Nephron progenitor cell (in vitro differentiated cells): ENCODE measurements around the gene FOXP4.

Experiments
- DNase-seq: peaks from one replicate; pipeline ENCODE4 v3.0.0; 2021
- H3K27ac Mint-ChIP-seq: 2 replicates; pipeline ENCODE4 v1.8.0; 2021; ENCODE audit warnings: mild to moderate bottlenecking, moderate library complexity, mixed read lengths
- H3K27me3 Mint-ChIP-seq: 2 replicates; pipeline ENCODE4 v1.8.0; 2021; ENCODE audit warnings: mild to moderate bottlenecking, low read depth, mixed read lengths; ENCODE audit not compliant: poor library complexity
- H3K36me3 Mint-ChIP-seq: 2 replicates; pipeline ENCODE4 v1.8.0; 2021; ENCODE audit warnings: low read depth, mixed read lengths
- H3K4me1 Mint-ChIP-seq: 2 replicates; pipeline ENCODE4 v1.8.0; 2021; ENCODE audit warnings: mixed read lengths
- H3K4me3 Mint-ChIP-seq: 2 replicates; pipeline ENCODE4 v1.8.0; 2021; ENCODE audit warnings: mild to moderate bottlenecking, moderate library complexity, mixed read lengths
- H3K9me3 Mint-ChIP-seq: 2 replicates; pipeline ENCODE4 v1.8.0; 2021; ENCODE audit warnings: mild to moderate bottlenecking, moderate library complexity, mixed read lengths
- TF ChIP-seq, protein P1 (sequence below): fragments of 200-600 bp; sonication (generic); IDR thresholded peaks from 2 replicates; pipeline ENCODE4 v1.5.0; 2021; ENCODE audit warnings: antibody characterized with exemption

Gene FOXP4

GRCh38 chr6:41564448-41565142 is 18.4 kb downstream of the FOXP4 start:
- Mint-ChIP-seq H3K4me3 (no peak overlapping the region), H3K27me3 (peaks cover 7% of the 10 kb centered on the region), H3K9me3 (no peaks in the 10 kb centered on the region), H3K36me3 (peaks cover 41% of the 10 kb centered on the region), H3K27ac (no peak overlapping the region), H3K4me1 (peaks cover 86% of the 10 kb centered on the region)
- TF ChIP-seq, protein P1, sequence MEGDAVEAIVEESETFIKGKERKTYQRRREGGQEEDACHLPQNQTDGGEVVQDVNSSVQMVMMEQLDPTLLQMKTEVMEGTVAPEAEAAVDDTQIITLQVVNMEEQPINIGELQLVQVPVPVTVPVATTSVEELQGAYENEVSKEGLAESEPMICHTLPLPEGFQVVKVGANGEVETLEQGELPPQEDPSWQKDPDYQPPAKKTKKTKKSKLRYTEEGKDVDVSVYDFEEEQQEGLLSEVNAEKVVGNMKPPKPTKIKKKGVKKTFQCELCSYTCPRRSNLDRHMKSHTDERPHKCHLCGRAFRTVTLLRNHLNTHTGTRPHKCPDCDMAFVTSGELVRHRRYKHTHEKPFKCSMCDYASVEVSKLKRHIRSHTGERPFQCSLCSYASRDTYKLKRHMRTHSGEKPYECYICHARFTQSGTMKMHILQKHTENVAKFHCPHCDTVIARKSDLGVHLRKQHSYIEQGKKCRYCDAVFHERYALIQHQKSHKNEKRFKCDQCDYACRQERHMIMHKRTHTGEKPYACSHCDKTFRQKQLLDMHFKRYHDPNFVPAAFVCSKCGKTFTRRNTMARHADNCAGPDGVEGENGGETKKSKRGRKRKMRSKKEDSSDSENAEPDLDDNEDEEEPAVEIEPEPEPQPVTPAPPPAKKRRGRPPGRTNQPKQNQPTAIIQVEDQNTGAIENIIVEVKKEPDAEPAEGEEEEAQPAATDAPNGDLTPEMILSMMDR, result no peak
- DNase-seq, result no peak

DNA sequence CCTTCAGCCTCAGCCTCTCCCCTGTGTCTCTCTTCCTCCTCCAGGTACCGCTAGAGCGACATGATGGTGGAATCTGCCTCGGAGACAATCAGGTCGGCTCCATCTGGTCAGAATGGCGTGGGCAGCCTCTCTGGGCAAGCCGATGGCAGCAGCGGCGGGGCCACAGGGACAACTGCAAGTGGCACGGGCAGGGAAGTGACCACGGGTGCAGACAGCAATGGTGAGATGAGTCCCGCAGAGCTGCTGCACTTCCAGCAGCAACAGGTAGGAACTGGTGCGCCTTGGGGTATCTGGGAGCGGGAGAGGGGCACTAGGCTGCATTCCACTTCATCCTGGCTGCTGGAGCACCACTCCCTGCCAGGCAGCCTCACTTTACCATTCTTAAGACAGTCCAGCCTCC is 19.5 kb downstream of the FOXP4 start:
- TF ChIP-seq, protein P1, result no peak
- H3K9me3 Mint-ChIP-seq, result no peaks in the 10 kb centered on the region
- peaks cover 41% of the 10 kb centered on the region for H3K36me3 Mint-ChIP-seq
- peaks cover 4% of the 10 kb centered on the region for H3K27me3 Mint-ChIP-seq
- H3K4me1 Mint-ChIP-seq, result peaks cover 86% of the 10 kb centered on the region
- H3K27ac Mint-ChIP-seq, result no peak overlapping the region
- DNase-seq, result no peak
- no peak overlapping the region for H3K4me3 Mint-ChIP-seq

DNA sequence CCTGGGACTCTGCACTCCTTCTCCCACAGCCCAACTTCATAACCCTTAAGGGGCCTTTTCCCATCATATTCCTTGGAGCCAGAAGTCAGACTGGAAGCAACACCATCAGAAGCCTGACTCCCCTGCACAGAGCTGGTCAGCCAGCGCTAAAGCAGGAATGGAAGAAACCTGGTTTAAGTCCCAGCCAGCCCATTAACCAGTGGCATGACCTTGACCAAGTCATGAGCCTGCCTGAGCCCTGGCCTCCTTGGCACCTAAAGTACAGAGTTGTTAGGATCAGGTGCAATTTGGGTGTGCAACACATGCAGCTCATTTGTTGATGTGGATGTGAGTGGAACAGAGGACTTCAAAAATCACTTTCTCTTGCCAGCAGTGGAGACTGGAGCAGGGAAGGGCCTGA is 20.8 kb downstream of the FOXP4 start:
- peaks cover 89% of the 10 kb centered on the region for H3K4me1 Mint-ChIP-seq
- H3K36me3 Mint-ChIP-seq, result peaks cover 41% of the 10 kb centered on the region
- TF ChIP-seq, protein P1, result no peak
- DNase-seq, result no peak
- H3K27me3 Mint-ChIP-seq, result peaks cover 5% of the 10 kb centered on the region
- H3K9me3 Mint-ChIP-seq, result no peaks in the 10 kb centered on the region
- H3K27ac Mint-ChIP-seq, result no peak overlapping the region
- H3K4me3 Mint-ChIP-seq, result no peak overlapping the region

DNA sequence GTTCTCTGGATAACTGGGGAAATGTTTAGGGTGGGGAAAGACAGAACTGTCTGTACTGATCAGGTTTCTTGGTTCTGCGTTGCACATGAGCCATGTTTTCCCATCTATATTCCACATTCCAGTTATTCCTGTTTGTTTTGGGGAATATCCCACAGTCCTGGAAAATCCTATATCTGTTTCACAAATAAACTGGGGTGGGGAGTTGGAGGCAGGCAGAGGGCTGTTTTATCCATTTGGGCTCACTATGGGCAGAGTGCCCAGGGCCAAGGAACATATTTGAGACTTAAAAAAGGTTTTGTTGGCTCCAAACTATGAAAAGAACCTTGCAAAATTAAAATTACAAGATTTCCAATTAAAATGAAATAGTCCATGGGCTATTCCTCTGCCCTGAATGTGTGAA is 21.5 kb downstream of the FOXP4 start:
- Mint-ChIP-seq H3K36me3 (peaks cover 42% of the 10 kb centered on the region), H3K4me1 (peaks cover 89% of the 10 kb centered on the region), H3K9me3 (no peaks in the 10 kb centered on the region), H3K27me3 (peaks cover 7% of the 10 kb centered on the region), H3K4me3 (no peak overlapping the region), H3K27ac (no peak overlapping the region)
- no peak for DNase-seq
- TF ChIP-seq, protein P1, result no peak

DNA sequence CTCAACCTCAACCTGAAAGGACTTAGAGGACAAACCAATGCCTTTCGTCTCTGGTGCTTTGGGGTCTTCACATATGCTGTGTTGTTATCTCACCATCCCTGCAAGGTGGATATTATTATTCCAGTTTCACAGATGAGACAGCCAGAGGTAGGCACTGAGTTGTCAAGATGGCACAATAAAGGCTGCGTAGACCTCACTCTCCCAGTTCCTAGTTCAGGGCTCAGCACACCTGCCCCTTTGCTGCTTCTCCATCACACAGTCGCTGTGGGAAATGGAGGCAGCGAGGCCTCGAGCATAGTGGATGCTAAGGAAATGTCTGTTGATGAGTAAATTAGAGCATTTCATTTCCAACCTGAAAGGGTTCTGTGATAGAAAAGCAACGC is 22.0 kb downstream of the FOXP4 start:
- H3K4me1 Mint-ChIP-seq, result peaks cover 89% of the 10 kb centered on the region
- H3K9me3 Mint-ChIP-seq, result no peaks in the 10 kb centered on the region
- peak overlapping the region; percentile 98 for H3K27ac Mint-ChIP-seq

More for the DNA sequence above, 22.0 kb downstream of the FOXP4 start:
- Mint-ChIP-seq H3K36me3 (peaks cover 44% of the 10 kb centered on the region), H3K4me3 (peak overlapping the region; percentile 46), H3K27me3 (peaks cover 9% of the 10 kb centered on the region)
- TF ChIP-seq, protein P1, result no peak
- no peak for DNase-seq
